H1 (cell line): ENCODE results near the gene GPRIN1. TPM values are rescaled to one million over a fixed set of nuclear protein-coding genes. Genes with fewer than 3 reads are reported as not detected.

ENCODE experiments used
- polyA plus RNA-seq, 7 experiments: library from polyadenylated mRNA; depleted of rRNA in 3 of 7; stranded (reverse) in 5 of 7; unstranded in 2 of 7; fragments of >200 nt in 5 of 7; fragments of 200-250 nt in 2 of 7; gene quantifications; 1 replicate in 5 of 7; 2 replicates in 1 of 7; 4 replicates in 1 of 7; pipeline versions ENCODE4 v1.2.1 to v1.2.3, GENCODE V29; 2011 to 2013; ENCODE audit warnings: missing spikeins in 2 of 7, mixed read lengths in 2 of 7
- total RNA-seq: library from RNA; stranded (reverse); fragmentation: NEBNext Ultra II Directional; extraction: Animal tissue kit (Norgen Biotek cat#: 25700); gene quantifications from 2 replicates; pipeline ENCODE4 v1.2.1, GENCODE V29; 2021
- TF ChIP-seq, protein P1 (sequence below): fragments of 300-600 bp; sonication (generic); IDR thresholded peaks from 2 replicates; pipeline ENCODE4 v1.7.1; 2012; ENCODE audit warnings: low read length, moderate library complexity, mild to moderate bottlenecking, inconsistent platforms; ENCODE audit not compliant: insufficient replicate concordance

GPRIN1 gene
- total and polyA plus RNA-seq, 2 of the 8 experiments (the other 6 are each of a cell fraction or from before 2014, with no cell fraction given), result 3.3 to 12.0 TPM

DNA sequence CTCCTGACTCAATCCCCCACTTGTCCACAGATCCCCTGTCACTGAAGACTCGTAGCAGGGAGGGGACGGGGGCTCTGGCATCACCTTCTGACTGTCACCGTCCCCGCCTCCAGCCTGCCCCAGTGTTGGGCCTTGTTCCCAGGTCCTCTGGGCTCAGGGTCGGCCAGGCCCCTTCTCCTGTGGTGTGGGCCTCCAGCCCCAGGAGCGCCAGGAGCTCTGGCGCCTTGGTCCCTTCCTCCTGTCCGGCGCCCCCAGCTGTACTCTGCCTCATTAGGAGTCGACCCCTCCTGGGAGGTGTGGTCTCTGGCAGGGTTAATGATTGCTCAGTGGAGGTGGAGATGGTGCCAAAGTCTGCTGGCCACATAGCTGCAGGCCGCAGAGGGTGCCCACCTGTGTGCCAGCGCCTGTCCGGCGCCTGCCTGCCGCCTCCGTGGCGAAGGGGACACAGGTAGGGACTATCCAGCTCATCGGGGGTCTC, 61.0 kb downstream of the GPRIN1 start, which contains the start of gene CDHR2 (continued):
- TF ChIP-seq, protein P1, sequence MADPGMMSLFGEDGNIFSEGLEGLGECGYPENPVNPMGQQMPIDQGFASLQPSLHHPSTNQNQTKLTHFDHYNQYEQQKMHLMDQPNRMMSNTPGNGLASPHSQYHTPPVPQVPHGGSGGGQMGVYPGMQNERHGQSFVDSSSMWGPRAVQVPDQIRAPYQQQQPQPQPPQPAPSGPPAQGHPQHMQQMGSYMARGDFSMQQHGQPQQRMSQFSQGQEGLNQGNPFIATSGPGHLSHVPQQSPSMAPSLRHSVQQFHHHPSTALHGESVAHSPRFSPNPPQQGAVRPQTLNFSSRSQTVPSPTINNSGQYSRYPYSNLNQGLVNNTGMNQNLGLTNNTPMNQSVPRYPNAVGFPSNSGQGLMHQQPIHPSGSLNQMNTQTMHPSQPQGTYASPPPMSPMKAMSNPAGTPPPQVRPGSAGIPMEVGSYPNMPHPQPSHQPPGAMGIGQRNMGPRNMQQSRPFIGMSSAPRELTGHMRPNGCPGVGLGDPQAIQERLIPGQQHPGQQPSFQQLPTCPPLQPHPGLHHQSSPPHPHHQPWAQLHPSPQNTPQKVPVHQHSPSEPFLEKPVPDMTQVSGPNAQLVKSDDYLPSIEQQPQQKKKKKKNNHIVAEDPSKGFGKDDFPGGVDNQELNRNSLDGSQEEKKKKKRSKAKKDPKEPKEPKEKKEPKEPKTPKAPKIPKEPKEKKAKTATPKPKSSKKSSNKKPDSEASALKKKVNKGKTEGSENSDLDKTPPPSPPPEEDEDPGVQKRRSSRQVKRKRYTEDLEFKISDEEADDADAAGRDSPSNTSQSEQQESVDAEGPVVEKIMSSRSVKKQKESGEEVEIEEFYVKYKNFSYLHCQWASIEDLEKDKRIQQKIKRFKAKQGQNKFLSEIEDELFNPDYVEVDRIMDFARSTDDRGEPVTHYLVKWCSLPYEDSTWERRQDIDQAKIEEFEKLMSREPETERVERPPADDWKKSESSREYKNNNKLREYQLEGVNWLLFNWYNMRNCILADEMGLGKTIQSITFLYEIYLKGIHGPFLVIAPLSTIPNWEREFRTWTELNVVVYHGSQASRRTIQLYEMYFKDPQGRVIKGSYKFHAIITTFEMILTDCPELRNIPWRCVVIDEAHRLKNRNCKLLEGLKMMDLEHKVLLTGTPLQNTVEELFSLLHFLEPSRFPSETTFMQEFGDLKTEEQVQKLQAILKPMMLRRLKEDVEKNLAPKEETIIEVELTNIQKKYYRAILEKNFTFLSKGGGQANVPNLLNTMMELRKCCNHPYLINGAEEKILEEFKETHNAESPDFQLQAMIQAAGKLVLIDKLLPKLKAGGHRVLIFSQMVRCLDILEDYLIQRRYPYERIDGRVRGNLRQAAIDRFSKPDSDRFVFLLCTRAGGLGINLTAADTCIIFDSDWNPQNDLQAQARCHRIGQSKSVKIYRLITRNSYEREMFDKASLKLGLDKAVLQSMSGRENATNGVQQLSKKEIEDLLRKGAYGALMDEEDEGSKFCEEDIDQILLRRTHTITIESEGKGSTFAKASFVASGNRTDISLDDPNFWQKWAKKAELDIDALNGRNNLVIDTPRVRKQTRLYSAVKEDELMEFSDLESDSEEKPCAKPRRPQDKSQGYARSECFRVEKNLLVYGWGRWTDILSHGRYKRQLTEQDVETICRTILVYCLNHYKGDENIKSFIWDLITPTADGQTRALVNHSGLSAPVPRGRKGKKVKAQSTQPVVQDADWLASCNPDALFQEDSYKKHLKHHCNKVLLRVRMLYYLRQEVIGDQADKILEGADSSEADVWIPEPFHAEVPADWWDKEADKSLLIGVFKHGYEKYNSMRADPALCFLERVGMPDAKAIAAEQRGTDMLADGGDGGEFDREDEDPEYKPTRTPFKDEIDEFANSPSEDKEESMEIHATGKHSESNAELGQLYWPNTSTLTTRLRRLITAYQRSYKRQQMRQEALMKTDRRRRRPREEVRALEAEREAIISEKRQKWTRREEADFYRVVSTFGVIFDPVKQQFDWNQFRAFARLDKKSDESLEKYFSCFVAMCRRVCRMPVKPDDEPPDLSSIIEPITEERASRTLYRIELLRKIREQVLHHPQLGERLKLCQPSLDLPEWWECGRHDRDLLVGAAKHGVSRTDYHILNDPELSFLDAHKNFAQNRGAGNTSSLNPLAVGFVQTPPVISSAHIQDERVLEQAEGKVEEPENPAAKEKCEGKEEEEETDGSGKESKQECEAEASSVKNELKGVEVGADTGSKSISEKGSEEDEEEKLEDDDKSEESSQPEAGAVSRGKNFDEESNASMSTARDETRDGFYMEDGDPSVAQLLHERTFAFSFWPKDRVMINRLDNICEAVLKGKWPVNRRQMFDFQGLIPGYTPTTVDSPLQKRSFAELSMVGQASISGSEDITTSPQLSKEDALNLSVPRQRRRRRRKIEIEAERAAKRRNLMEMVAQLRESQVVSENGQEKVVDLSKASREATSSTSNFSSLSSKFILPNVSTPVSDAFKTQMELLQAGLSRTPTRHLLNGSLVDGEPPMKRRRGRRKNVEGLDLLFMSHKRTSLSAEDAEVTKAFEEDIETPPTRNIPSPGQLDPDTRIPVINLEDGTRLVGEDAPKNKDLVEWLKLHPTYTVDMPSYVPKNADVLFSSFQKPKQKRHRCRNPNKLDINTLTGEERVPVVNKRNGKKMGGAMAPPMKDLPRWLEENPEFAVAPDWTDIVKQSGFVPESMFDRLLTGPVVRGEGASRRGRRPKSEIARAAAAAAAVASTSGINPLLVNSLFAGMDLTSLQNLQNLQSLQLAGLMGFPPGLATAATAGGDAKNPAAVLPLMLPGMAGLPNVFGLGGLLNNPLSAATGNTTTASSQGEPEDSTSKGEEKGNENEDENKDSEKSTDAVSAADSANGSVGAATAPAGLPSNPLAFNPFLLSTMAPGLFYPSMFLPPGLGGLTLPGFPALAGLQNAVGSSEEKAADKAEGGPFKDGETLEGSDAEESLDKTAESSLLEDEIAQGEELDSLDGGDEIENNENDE, result no peak
